Stimulated activated CD8-positive, alpha-beta memory T cell treated with anti-CD3 and anti-CD28 coated beads, Interleukin-4, amount 100 ng/mL, for 1 hour (primary cell): ENCODE measurements around the gene SORCS2.

Experiments
- DNase-seq, 2 donors: peaks; one replicate each; pipeline ENCODE4 v3.0.0-alpha.2; 2020; ENCODE audit warnings: low read depth in 2 of 2, low spot score in 1 of 2

SORCS2 gene

GRCh38 chr4:7423801-7424552, 231.6 kb downstream of the SORCS2 start:
- no peak for DNase-seq

GRCh38 chr4:7424553-7425111, 232.3 kb downstream of the SORCS2 start:
- DNase-seq: no peak

GRCh38 chr4:7425124-7425523, 232.8 kb downstream of the SORCS2 start:
- no peak for DNase-seq

DNA sequence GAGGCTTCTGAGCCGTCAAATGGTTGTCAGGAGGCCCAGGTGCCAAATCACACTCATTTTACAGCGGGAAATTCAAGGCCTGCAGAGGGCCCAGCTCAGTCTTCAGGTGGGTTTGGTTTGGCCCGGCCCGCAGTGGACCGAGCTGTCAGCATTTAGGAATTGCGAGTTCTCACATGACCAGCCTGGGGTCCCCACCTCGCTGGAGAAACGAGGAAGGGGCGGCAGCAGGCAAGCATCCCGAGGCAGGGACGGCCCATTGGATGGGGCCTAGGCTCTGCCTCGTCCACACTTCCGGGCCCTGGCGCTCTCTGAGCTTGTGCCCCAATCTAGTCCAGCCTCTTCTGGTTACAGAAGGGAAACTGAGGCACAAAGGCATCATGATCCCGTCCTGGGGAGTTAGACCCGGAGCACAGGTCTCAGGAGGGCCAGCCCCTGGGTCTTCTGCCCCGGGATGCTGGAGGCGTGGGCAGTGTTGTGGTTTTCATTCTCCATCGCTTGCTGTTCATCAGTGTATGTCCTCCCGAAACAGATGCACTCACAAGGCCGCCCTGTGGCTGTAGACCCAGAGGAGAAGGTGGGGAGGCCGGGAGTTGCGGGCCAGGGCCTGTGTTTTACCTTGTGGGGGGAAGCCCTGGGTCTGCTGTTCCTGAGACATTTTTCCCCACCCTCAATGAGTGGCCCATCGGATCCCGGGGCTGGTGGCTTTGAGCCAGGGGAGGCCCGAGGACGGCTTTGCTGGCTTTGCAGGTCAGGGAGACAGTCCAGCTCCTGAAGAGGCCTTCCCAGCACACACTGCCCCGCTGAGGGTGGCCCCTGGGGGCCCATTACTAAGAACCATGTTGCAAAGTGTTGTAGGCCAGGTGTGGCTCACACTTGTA, 233.5 kb downstream of the SORCS2 start:
- no peak for DNase-seq

DNA sequence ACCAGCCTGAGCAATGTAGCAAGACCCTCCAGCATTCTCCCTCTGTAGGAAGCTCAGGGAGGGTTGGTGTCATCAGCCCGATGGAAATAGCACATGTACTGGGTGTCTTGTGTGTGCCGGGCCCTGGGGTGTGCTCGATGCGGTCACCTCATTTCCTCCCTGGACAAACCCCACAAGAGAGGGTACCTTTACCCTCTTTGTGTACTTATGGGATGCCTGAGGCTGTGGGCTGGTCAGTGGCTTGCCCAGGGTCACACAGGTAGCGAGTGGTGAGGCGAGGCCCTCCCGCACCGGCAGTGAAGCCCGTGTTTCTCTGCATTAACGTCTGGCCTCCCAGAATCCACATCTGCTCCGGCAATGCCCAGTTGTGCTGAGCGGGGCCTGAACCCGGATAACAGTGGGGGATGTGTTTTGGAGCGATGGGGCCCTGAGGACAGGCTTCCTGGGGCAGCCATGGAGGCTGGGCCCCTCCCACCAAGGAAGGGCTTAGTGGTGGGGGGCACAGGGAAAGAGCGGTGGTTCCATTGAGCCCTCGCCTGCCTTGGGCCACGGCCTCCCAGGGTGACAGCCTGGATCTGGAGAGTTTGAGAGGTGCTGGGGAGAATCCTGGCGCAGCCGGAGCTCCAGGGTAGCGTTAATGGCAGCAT, 234.3 kb downstream of the SORCS2 start:
- DNase-seq: no peak

GRCh38 chr4:7427361-7427760, 235.0 kb downstream of the SORCS2 start:
- DNase-seq: no peak

DNA sequence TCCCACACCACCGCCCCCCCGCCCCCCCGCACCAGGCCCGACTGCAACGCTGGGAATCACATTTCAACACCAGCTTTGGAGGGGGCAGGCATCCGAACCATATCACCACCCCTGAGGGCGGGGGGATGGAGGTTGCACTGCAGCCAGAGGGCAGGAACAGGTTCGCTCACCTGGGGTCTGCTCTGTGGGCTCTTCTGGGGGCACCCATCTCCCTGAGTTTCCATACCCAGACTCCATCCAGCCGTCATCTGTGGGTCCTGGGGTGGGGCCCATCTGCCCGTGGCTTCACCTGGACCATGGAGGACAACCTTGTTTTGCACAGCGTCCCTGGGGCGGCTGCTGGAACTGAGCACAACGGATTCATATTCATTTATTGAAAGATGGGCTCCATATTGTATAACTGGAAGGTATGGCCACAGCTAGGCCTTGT, 235.5 kb downstream of the SORCS2 start:
- DNase-seq: no peak

- DNase-seq: no peak
Observed at GRCh38 chr4:7428261-7429068, 236.1 kb downstream of the SORCS2 start.

DNA sequence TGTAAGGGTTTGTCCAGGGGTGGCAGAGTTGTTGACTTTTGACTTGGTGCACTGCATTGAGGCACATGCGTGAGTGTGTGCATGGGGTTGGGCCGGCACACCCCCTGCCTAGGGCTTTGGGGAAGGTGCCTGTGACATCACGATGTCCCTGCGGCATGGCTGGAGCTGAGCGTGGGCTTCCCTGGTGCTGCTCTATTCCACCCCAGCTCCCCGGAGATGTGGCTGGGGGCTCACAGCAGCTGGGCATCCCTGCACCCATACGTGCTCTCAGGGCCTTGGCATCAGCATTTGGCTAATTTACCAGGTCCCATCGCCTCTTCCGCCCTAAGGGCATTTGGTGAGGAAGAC, 236.7 kb downstream of the SORCS2 start:
- DNase-seq: no peak

GRCh38 chr4:7429601-7430078, 237.3 kb downstream of the SORCS2 start:
- DNase-seq: no peak

GRCh38 chr4:7430368-7430964, 238.1 kb downstream of the SORCS2 start:
- DNase-seq: no peak

GRCh38 chr4:7430965-7431695, 238.8 kb downstream of the SORCS2 start:
- no peak for DNase-seq

GRCh38 chr4:7431696-7432530, 239.6 kb downstream of the SORCS2 start:
- no peak for DNase-seq

- no peak for DNase-seq
Observed at GRCh38 chr4:7432531-7433375, 240.4 kb downstream of the SORCS2 start.

GRCh38 chr4:7433376-7434140, 241.2 kb downstream of the SORCS2 start:
- DNase-seq: no peak

DNA sequence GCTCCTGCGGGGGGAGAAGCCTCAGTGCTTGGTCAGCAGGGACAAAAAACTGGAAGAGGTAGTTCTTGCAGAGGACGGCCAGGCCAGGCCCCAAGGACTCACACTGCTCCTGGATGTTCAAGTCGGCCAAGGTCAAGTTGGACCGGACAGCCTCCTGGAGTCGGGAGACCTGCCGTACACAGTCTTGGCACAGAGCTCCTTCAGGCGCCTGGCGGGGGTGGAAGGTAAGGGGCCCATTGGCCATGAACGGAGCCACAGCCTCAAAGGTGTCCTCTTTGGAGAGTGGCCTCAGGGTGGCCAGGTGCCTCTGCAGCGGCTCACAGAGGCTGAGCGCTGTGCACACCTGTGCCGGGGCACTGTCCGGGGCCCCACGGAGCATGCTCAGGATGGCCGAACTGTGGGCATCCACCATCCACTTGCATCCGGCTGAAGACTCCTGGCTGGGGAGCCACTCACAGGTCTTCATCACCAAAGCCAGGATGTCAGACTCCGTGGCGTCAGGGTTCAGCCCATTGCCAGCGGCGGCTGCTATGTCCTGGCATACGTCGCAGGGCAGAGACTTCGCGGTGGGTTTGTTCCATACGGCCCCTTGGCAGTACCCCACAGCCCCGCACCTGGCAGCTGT, 241.9 kb downstream of the SORCS2 start:
- DNase-seq: no peak

- no peak for DNase-seq
Observed at GRCh38 chr4:7434766-7435150, 242.4 kb downstream of the SORCS2 start, which contains the start of gene PSAPL1. TSS of gene PSAPL1 (minus strand) at chr4:7434930. CDS start at chr4:7434879, 51 bp downstream.
